K562 (cell line): ENCODE data around the gene WWTR1. TPM values are rescaled to one million over a fixed set of nuclear protein-coding genes. Genes with fewer than 3 reads are reported as not detected.

Source experiments
- ATAC-seq: fragments of 200-7000 bp; cut with Tn5 transposase; 3 replicates; pipeline ENCODE4 v1.9.1; 2020; ENCODE audit warnings: moderate library complexity
- BruUV-seq: library from RNA; stranded (reverse); fragments of 400-500 nt; replicated peaks from 2 replicates; lab custom pipeline; 2021; lab: Mats Ljungman, UMichigan
- CTCF ChIA-PET: fragments of 300-600 bp; formaldehyde crosslinking; extraction: SDS; loops from one replicate; lab custom pipeline; 2021; ENCODE audit warnings: low intra/inter-chr PET ratio; lab: Yijun Ruan, JAX
- POLR2A ChIA-PET: fragments of 300-600, 350-650 bp; sonication (Branson Sonifier 250); formaldehyde crosslinking; extraction: SDS; loops from one replicate; lab custom pipeline; 2021; ENCODE audit warnings: antibody characterized with exemption, inconsistent platforms; lab: Yijun Ruan, JAX
- DNase-seq, 4 experiments: peaks; one replicate each; pipeline versions ENCODE4 v3.0.0 to v3.0.0-alpha.2; 2011 to 2018; ENCODE audit warnings: low spot score in 3 of 4, mixed read lengths in 3 of 4; ENCODE audit errors: extremely low read depth in 1 of 4
- FAIRE-seq: peaks from 2 replicates; lab custom pipeline; 2011; peaks lifted over from hg19 to GRCh38; lab: Jason Lieb, UNC
- H2AFZ ChIP-seq: 2 replicates; pipeline ENCODE4 v1.6.0; 2011; ENCODE audit warnings: low read depth, low read length, control low read depth, inconsistent platforms
- H3K27ac ChIP-seq: fragments of 200-600 bp; 3 replicates; pipeline ENCODE4 v1.8.0; 2011; ENCODE audit warnings: low read depth, mild to moderate bottlenecking, control low read depth, inconsistent platforms, low read length, moderate library complexity, mixed read lengths; ENCODE audit errors: extremely low read depth
- H3K27me3 ChIP-seq, 2 experiments: fragments of 300-600 bp in 1 of 2; 2 replicates in 1 of 2; 3 replicates in 1 of 2; pipeline versions ENCODE4 v1.6.0 to v1.8.0; 2011; ENCODE audit warnings: inconsistent platforms in 2 of 2, low read length in 2 of 2, mild to moderate bottlenecking in 1 of 2, mixed read lengths in 1 of 2, moderate library complexity in 1 of 2; ENCODE audit not compliant: control insufficient read depth in 2 of 2, insufficient read depth in 2 of 2
- H3K36me3 ChIP-seq: fragments of 300-600 bp; 3 replicates; pipeline ENCODE4 v1.8.0; 2011; ENCODE audit warnings: mild to moderate bottlenecking, low read length, inconsistent platforms; ENCODE audit not compliant: control insufficient read depth, insufficient read depth
- H3K4me1 ChIP-seq, 2 experiments: fragments of 200-600 bp in 1 of 2; replicated peaks in 1 of 2; 2 replicates in 1 of 2; 3 replicates in 1 of 2; pipeline versions ENCODE4 v1.5.1 to v1.8.0; 2011; ENCODE audit warnings: inconsistent platforms in 2 of 2, low read length in 2 of 2, mild to moderate bottlenecking in 1 of 2, mixed read lengths in 1 of 2, moderate library complexity in 1 of 2; ENCODE audit not compliant: control insufficient read depth in 2 of 2, insufficient read depth in 2 of 2
- H3K4me2 ChIP-seq: 2 replicates; pipeline ENCODE4 v1.6.1; 2011; ENCODE audit warnings: low read length, control low read depth, inconsistent platforms, mixed read lengths; ENCODE audit not compliant: insufficient read depth
- H3K4me3 ChIP-seq: fragments of 200-600 bp; sonication (generic), shearing (Covaris generic); 2 replicates; pipeline ENCODE4 v1.5.1; 2016; ENCODE audit warnings: control low read depth, inconsistent platforms
- H3K79me2 ChIP-seq: fragments of 200-600 bp; 3 replicates; pipeline ENCODE4 v1.8.0; 2011; ENCODE audit warnings: low read length, inconsistent platforms; ENCODE audit not compliant: control insufficient read depth, insufficient read depth
- H3K9ac ChIP-seq, 2 experiments: 2 replicates each; pipeline versions ENCODE4 v1.6.0 to v1.6.1; 2011; ENCODE audit warnings: low read depth in 2 of 2, low read length in 2 of 2, control low read depth in 1 of 2, inconsistent platforms in 1 of 2, mild to moderate bottlenecking in 1 of 2, mixed read lengths in 1 of 2; ENCODE audit not compliant: insufficient read depth in 1 of 2
- H3K9me1 ChIP-seq: one replicate; pipeline ENCODE4 v1.6.0; 2011; ENCODE audit warnings: inconsistent platforms, mild to moderate bottlenecking, low read length, moderate library complexity; ENCODE audit not compliant: control insufficient read depth, insufficient read depth
- H3K9me3 ChIP-seq: replicated peaks from 2 replicates; pipeline ENCODE4 v1.5.1; 2011; ENCODE audit warnings: low read depth, low read length, inconsistent platforms; ENCODE audit not compliant: control insufficient read depth, insufficient read depth
- H4K20me1 ChIP-seq: replicated peaks from 2 replicates; pipeline ENCODE4 v1.6.1; 2011; ENCODE audit warnings: low read length, inconsistent platforms, mixed read lengths; ENCODE audit not compliant: control insufficient read depth, insufficient read depth
- ASH1L ChIP-seq: fragments of 450-650 bp; IDR thresholded peaks from 2 replicates; pipeline ENCODE4 v1.6.1; 2018; ENCODE audit warnings: borderline replicate concordance, mild to moderate bottlenecking, low read depth; ENCODE audit not compliant: partially characterized antibody
- BDP1 ChIP-seq: IDR thresholded peaks from 3 replicates; pipeline ENCODE4 v1.6.1; 2011; ENCODE audit not compliant: insufficient read length, insufficient read depth
- MCM3 ChIP-seq: fragments of 450-650 bp; IDR thresholded peaks from 2 replicates; pipeline ENCODE4 v1.6.1; 2016
- MTA1 ChIP-seq: fragments of 450-650 bp; IDR thresholded peaks from 2 replicates; pipeline ENCODE4 v1.6.1; 2017; ENCODE audit warnings: borderline replicate concordance
- NFE2 ChIP-seq: IDR thresholded peaks from 2 replicates; pipeline ENCODE4 v1.6.1; 2014; ENCODE audit warnings: antibody characterized with exemption, low read depth
- NFE2L1 ChIP-seq: fragments of 450-650 bp; IDR thresholded peaks from 2 replicates; pipeline ENCODE4 v1.6.1; 2016; ENCODE audit warnings: missing genetic modification characterization, low read depth, mild to moderate bottlenecking, missing compliant biosample characterization, moderate library complexity, borderline replicate concordance
- NUFIP1 ChIP-seq: fragments of 450-650 bp; IDR thresholded peaks from 2 replicates; pipeline ENCODE4 v1.6.1; 2018; ENCODE audit not compliant: partially characterized antibody
- RBFOX2 ChIP-seq: fragments of 200-400 bp; formaldehyde crosslinking; IDR thresholded peaks from 2 replicates; pipeline ENCODE4 v1.6.1; 2017; ENCODE audit warnings: low read depth, mild to moderate bottlenecking, low read length, moderate library complexity
- SMARCA5 ChIP-seq: fragments of 450-650 bp; IDR thresholded peaks from 2 replicates; pipeline ENCODE4 v1.6.1; 2016
- TCF3 ChIP-seq: sonication (generic); formaldehyde crosslinking; IDR thresholded peaks from 2 replicates; pipeline ENCODE4 v1.4.0; 2020; ENCODE audit warnings: mild to moderate bottlenecking, missing genetic modification reagents
- TEAD2 ChIP-seq: fragments of 450-650 bp; IDR thresholded peaks from 2 replicates; pipeline ENCODE4 v1.6.1; 2016; ENCODE audit warnings: missing genetic modification characterization, control low read depth, missing compliant biosample characterization
- ZNF311 ChIP-seq: fragments of 250-450 bp; sonication (Bioruptor Pico); IDR thresholded peaks from 2 replicates; pipeline ENCODE4 v1.4.0; 2020; ENCODE audit warnings: mild to moderate bottlenecking, moderate library complexity
- ZNF76 ChIP-seq: fragments of 250-450 bp; sonication (Bioruptor Pico); IDR thresholded peaks from 2 replicates; pipeline ENCODE4 v1.4.0; 2020; ENCODE audit warnings: mild to moderate bottlenecking, moderate library complexity, borderline replicate concordance
- ZZZ3 ChIP-seq: fragments of 450-650 bp; IDR thresholded peaks from 2 replicates; pipeline ENCODE4 v1.6.1; 2016; ENCODE audit warnings: antibody characterized with exemption, mild to moderate bottlenecking, moderate library complexity
- WGBS: fragments of 100-300 bp; shearing (Covaris generic); methylation state at CpG from one replicate; pipeline ENCODE4 v1.1.6; 2016; ENCODE audit warnings: low coverage, mixed read lengths; ENCODE audit not compliant: insufficient coverage; ENCODE audit errors: missing lambda C conversion rate; 5-methylcytosine and 5-hydroxymethylcytosine counted together
- in situ Hi-C: fragments of 300-500 bp; cut with MboI; formaldehyde crosslinking; loops from 4 replicates; pipeline ENCODE4 v1.15.0; 2018; ENCODE audit warnings: inconsistent platforms, mixed read lengths
- intact Hi-C: fragments of 100-400 bp; cut with micrococcal nuclease; formaldehyde crosslinking; loops from 2 replicates; pipeline ENCODE4 v1.14.2; 2022
- polyA plus RNA-seq, 8 experiments: library from polyadenylated mRNA; depleted of rRNA in 4 of 8; stranded (reverse) in 5 of 8; unstranded in 3 of 8; fragments of >200 nt; fragmentation: Nextera tagmentation in 2 of 8; fragmentation: Illumina TruSeq in 1 of 8; extraction: Ambion mirVana in 2 of 8; extraction: Trizol in 1 of 8; gene quantifications; 2 replicates each; pipeline versions ENCODE4 v1.2.1 to v1.2.3, GENCODE V29; 2011 to 2014; ENCODE audit warnings: inconsistent platforms in 1 of 8, missing spikeins in 1 of 8
- total RNA-seq, 7 experiments: library from RNA; depleted of rRNA in 6 of 7; stranded (reverse); fragments of >200 nt in 6 of 7; fragmentation: Illumina TruSeq in 2 of 7; extraction: Trizol in 2 of 7; gene quantifications; 2 replicates each; pipeline versions ENCODE4 v1.2.1 to v1.2.3, GENCODE V29; 2011 to 2021; ENCODE audit warnings: low replicate concordance in 1 of 7
- TF ChIP-seq, protein P1 (sequence below): fragments of 450-650 bp; IDR thresholded peaks from 2 replicates; pipeline ENCODE4 v1.6.1; 2018; ENCODE audit not compliant: partially characterized antibody
- TF ChIP-seq, protein P2 (sequence below): IDR thresholded peaks from 3 replicates; pipeline ENCODE4 v1.6.1; 2011; ENCODE audit warnings: borderline replicate concordance, mild to moderate bottlenecking, moderate library complexity; ENCODE audit not compliant: insufficient read length; ENCODE audit errors: extremely low read depth
- TF ChIP-seq, protein P3 (sequence below): fragments of 450-650 bp; formaldehyde crosslinking; IDR thresholded peaks from 2 replicates; pipeline ENCODE4 v1.4.0; 2022; ENCODE audit warnings: mild to moderate bottlenecking, moderate library complexity

The WWTR1 gene
- total and polyA plus RNA-seq, 9 of the 15 experiments (the other 6 are each of a cell fraction or from before 2014, with no cell fraction given) = 0.04 to 1.5 (median 0.60) TPM

DNA sequence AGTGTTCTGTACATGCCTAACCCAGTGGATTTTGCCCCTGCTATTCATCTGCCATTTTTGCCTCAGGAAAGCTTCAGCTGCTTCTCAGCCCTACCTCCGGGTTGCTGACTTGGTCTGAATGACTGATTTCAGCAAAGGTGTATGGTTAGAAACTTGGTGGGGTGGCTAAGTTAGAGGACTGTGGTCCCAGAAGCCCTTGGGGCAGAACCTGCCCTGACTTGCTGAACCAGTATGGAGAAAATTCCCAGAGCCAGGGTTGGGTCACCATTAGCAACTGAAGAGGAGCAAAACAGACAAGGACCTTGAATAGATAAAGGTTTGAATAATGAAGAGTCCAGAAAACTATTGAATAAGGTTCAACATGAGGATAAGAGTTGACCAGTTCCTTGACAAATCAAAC, 6.1 kb upstream of the WWTR1 start:
- Histone ChIP-seq H3K36me3 (no peaks in the 10 kb centered on the region), H3K9ac (no peak overlapping the region), H3K4me1 (peaks cover 0 to 2% of the 10 kb centered on the region in 2 experiments; a peak in 2 of 5 replicates), H3K9me3 (no peaks in the 10 kb centered on the region), H3K79me2 (no peaks in the 10 kb centered on the region), H3K27me3 (no peaks in the 10 kb centered on the region; a peak in 1 of 5 replicates), H3K4me2 (no peak overlapping the region), H3K4me3 (no peak overlapping the region), H2AFZ (no peak overlapping the region), H3K27ac (no peak overlapping the region), H4K20me1 (no peaks in the 10 kb centered on the region), H3K9me1 (no peaks in the 10 kb centered on the region)
- TF ChIP-seq, protein P1, sequence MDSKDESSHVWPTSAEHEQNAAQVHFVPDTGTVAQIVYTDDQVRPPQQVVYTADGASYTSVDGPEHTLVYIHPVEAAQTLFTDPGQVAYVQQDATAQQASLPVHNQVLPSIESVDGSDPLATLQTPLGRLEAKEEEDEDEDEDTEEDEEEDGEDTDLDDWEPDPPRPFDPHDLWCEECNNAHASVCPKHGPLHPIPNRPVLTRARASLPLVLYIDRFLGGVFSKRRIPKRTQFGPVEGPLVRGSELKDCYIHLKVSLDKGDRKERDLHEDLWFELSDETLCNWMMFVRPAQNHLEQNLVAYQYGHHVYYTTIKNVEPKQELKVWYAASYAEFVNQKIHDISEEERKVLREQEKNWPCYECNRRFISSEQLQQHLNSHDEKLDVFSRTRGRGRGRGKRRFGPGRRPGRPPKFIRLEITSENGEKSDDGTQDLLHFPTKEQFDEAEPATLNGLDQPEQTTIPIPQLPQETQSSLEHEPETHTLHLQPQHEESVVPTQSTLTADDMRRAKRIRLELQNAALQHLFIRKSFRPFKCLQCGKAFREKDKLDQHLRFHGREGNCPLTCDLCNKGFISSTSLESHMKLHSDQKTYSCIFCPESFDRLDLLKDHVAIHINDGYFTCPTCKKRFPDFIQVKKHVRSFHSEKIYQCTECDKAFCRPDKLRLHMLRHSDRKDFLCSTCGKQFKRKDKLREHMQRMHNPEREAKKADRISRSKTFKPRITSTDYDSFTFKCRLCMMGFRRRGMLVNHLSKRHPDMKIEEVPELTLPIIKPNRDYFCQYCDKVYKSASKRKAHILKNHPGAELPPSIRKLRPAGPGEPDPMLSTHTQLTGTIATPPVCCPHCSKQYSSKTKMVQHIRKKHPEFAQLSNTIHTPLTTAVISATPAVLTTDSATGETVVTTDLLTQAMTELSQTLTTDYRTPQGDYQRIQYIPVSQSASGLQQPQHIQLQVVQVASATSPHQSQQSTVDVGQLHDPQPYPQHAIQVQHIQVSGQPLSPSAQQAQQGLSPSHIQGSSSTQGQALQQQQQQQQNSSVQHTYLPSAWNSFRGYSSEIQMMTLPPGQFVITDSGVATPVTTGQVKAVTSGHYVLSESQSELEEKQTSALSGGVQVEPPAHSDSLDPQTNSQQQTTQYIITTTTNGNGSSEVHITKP = no peak
- TF ChIP-seq MCM3 (no peak), BDP1 (no peak), NFE2 (no peak), MTA1 (no peak), NFE2L1 (tag) (no peak), SMARCA5 (no peak), ZNF76 (CRISPR knock-in tag) (no peak), RBFOX2 (no peak), TCF3 (CRISPR knock-in tag) (no peak), ZZZ3 (no peak), ASH1L (no peak), NUFIP1 (no peak), TEAD2 (tag) (no peak), ZNF311 (CRISPR knock-in tag) (no peak)
- TF ChIP-seq, protein P2, sequence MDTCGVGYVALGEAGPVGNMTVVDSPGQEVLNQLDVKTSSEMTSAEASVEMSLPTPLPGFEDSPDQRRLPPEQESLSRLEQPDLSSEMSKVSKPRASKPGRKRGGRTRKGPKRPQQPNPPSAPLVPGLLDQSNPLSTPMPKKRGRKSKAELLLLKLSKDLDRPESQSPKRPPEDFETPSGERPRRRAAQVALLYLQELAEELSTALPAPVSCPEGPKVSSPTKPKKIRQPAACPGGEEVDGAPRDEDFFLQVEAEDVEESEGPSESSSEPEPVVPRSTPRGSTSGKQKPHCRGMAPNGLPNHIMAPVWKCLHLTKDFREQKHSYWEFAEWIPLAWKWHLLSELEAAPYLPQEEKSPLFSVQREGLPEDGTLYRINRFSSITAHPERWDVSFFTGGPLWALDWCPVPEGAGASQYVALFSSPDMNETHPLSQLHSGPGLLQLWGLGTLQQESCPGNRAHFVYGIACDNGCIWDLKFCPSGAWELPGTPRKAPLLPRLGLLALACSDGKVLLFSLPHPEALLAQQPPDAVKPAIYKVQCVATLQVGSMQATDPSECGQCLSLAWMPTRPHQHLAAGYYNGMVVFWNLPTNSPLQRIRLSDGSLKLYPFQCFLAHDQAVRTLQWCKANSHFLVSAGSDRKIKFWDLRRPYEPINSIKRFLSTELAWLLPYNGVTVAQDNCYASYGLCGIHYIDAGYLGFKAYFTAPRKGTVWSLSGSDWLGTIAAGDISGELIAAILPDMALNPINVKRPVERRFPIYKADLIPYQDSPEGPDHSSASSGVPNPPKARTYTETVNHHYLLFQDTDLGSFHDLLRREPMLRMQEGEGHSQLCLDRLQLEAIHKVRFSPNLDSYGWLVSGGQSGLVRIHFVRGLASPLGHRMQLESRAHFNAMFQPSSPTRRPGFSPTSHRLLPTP = no peak
- TF ChIP-seq, protein P3, sequence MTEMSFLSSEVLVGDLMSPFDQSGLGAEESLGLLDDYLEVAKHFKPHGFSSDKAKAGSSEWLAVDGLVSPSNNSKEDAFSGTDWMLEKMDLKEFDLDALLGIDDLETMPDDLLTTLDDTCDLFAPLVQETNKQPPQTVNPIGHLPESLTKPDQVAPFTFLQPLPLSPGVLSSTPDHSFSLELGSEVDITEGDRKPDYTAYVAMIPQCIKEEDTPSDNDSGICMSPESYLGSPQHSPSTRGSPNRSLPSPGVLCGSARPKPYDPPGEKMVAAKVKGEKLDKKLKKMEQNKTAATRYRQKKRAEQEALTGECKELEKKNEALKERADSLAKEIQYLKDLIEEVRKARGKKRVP (CRISPR knock-in tag) = no peak
- ChIA-PET CTCF (no interaction called here), POLR2A (no interaction called here)
- in situ Hi-C loops = no loop called here
- FAIRE-seq (no peak), ATAC-seq (no peak), DNase-seq (no peak)
- no TSS peak for BruUV-seq
- intact Hi-C loops = no loop called here
- WGBS = 7% methylated on average over 1 of the region's 1 CpG
